ENCODE measurements around the gene DUSP21.

- TF ChIP-seq CTCF (IDR thresholded peaks at IDR 0.05; ENCODE audit: low read depth, low read length, poor library complexity, severe bottlenecking) (no peak), EZH2phosphoT487 (IDR thresholded peaks at IDR 0.05; ENCODE audit: borderline replicate concordance, low read length) (no peak)
Observed at GRCh38 chrX:44890247-44890646, 46.4 kb downstream of the DUSP21 start.

Measured in DOHH2 (cell line).